Measurements from ENCODE around the gene PAX3. TPM values are rescaled to one million over a fixed set of nuclear protein-coding genes. Genes with fewer than 3 reads are reported as not detected.

PAX3 gene
- polyA plus RNA-seq, 4 donors: 0.06 TPM; not detected in 3

- FAIRE-seq (no peak), DNase-seq (peak; percentile 1 to 6)
- Histone ChIP-seq H3K9me3 (ENCODE audit: control insufficient read depth in 2 of 2, insufficient read depth in 1 of 2, low read depth in 1 of 2, low read length in 1 of 2) (no peaks in the 10 kb centered on the region), H3K27me3 (ENCODE audit: control insufficient read depth in 3 of 3, insufficient read depth in 3 of 3, low read length in 3 of 3) (peaks cover 2 to 30% (median 11%) of the 10 kb centered on the region in 3 donors), H3K36me3 (ENCODE audit: control insufficient read depth in 3 of 3, insufficient read depth in 2 of 3, low read depth in 1 of 3, low read length in 3 of 3) (no peaks in the 10 kb centered on the region), H3K4me3 (ENCODE audit: low read depth in 1 of 3, low read length in 3 of 3) (no peak overlapping the region), H3K27ac (ENCODE audit: low read depth in 1 of 3, low read length in 2 of 3) (no peak overlapping the region), H3K4me1 (ENCODE audit: control insufficient read depth in 3 of 3, insufficient read depth in 2 of 3, low read depth in 1 of 3, low read length in 2 of 3) (no peaks in the 10 kb centered on the region)
- 5 to 9% (median 6%) methylated on average over 15 of the region's 15 CpGs for WGBS, 3 donors
These were observed 58.7 kb downstream of the PAX3 start for GRCh38 chr2:222239945-222240675.

- Histone ChIP-seq H3K4me1 (ENCODE audit: control insufficient read depth in 3 of 3, insufficient read depth in 2 of 3, low read depth in 1 of 3, low read length in 2 of 3) (no peaks in the 10 kb centered on the region), H3K4me3 (ENCODE audit: low read depth in 1 of 3, low read length in 3 of 3) (no peak overlapping the region), H3K9me3 (ENCODE audit: control insufficient read depth in 2 of 2, insufficient read depth in 1 of 2, low read depth in 1 of 2, low read length in 1 of 2) (no peaks in the 10 kb centered on the region), H3K27me3 (ENCODE audit: control insufficient read depth in 3 of 3, insufficient read depth in 3 of 3, low read length in 3 of 3) (peaks cover 2 to 30% (median 11%) of the 10 kb centered on the region in 3 donors), H3K27ac (ENCODE audit: low read depth in 1 of 3, low read length in 2 of 3) (no peak overlapping the region), H3K36me3 (ENCODE audit: control insufficient read depth in 3 of 3, insufficient read depth in 2 of 3, low read depth in 1 of 3, low read length in 3 of 3) (no peaks in the 10 kb centered on the region)
- FAIRE-seq: no peak
- 47 to 54% (median 51%) methylated on average over 4 of the region's 4 CpGs for WGBS, 3 donors
- DNase-seq: no peak
These were observed 59.7 kb downstream of the PAX3 start for GRCh38 chr2:222239091-222239490.

DNA sequence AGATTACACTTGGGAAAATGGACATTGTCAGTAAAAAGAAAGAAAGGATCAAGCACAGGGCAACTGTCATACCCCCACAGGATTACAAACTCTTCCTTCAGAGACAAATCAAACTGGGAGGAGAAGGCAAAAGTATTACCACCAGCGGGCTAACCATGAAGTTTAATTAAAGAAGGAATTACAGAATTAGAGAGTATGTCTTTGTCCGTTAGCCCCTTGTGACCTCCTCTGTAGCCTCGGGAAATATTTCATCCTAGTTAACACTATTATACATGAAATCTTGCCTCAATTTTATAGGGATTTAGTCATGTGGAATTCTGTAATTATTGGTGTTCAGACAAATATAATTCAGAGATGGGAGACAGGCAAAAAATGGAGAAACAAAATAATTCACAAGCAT lies 60.7 kb downstream of the PAX3 start:
- H3K27me3 ChIP-seq (ENCODE audit: control insufficient read depth in 3 of 3, insufficient read depth in 3 of 3, low read length in 3 of 3): peaks cover 2 to 30% (median 11%) of the 10 kb centered on the region in 3 donors
- 72 to 81% (median 73%) methylated on average over 3 of the region's 3 CpGs for WGBS, 3 donors

DNA sequence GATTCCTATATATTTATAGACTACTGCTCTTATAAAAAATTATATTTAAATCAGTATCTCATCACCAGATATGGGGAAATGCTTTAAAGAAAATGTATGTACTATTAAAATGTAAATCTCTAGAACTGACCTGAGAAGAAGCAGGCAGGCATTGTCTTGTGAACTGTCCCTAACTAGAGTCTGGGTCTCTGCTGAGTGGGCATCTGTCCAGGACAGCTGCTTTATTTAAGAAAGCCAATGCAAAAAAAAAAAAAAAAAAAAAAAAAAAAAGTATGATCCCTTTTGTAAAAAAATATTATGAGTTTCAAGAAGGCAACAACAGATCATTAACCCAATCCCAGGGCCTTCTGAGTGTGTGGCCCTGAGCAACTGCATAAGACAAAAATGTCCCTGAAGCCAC lies 66.0 kb downstream of the PAX3 start:
- DNase-seq: no peak
- Histone ChIP-seq H3K9me3 (ENCODE audit: control insufficient read depth in 2 of 2, insufficient read depth in 1 of 2, low read depth in 1 of 2, low read length in 1 of 2) (no peaks in the 10 kb centered on the region), H3K4me3 (ENCODE audit: low read depth in 1 of 3, low read length in 3 of 3) (no peak overlapping the region), H3K27ac (ENCODE audit: low read depth in 1 of 3, low read length in 2 of 3) (no peak overlapping the region), H3K27me3 (ENCODE audit: control insufficient read depth in 3 of 3, insufficient read depth in 3 of 3, low read length in 3 of 3) (no peaks in the 10 kb centered on the region), H3K4me1 (ENCODE audit: control insufficient read depth in 3 of 3, insufficient read depth in 2 of 3, low read depth in 1 of 3, low read length in 2 of 3) (no peaks in the 10 kb centered on the region), H3K36me3 (ENCODE audit: control insufficient read depth in 3 of 3, insufficient read depth in 2 of 3, low read depth in 1 of 3, low read length in 3 of 3) (no peaks in the 10 kb centered on the region)
- FAIRE-seq: no peak

More for the DNA sequence above, 60.7 kb downstream of the PAX3 start:
- H3K9me3 ChIP-seq (ENCODE audit: control insufficient read depth in 2 of 2, insufficient read depth in 1 of 2, low read depth in 1 of 2, low read length in 1 of 2): no peaks in the 10 kb centered on the region
- H3K27ac ChIP-seq (ENCODE audit: low read depth in 1 of 3, low read length in 2 of 3): no peak overlapping the region
- H3K4me3 ChIP-seq (ENCODE audit: low read depth in 1 of 3, low read length in 3 of 3): no peak overlapping the region
- DNase-seq (no peak), FAIRE-seq (no peak)
- no peaks in the 10 kb centered on the region for H3K4me1 ChIP-seq (ENCODE audit: control insufficient read depth in 3 of 3, insufficient read depth in 2 of 3, low read depth in 1 of 3, low read length in 2 of 3)
- H3K36me3 ChIP-seq (ENCODE audit: control insufficient read depth in 3 of 3, insufficient read depth in 2 of 3, low read depth in 1 of 3, low read length in 3 of 3): no peaks in the 10 kb centered on the region

GRCh38 chr2:222232372-222232771 lies 66.4 kb downstream of the PAX3 start:
- Histone ChIP-seq H3K27me3 (ENCODE audit: control insufficient read depth in 3 of 3, insufficient read depth in 3 of 3, low read length in 3 of 3) (no peaks in the 10 kb centered on the region), H3K4me3 (ENCODE audit: low read depth in 1 of 3, low read length in 3 of 3) (no peak overlapping the region), H3K9me3 (ENCODE audit: control insufficient read depth in 2 of 2, insufficient read depth in 1 of 2, low read depth in 1 of 2, low read length in 1 of 2) (no peaks in the 10 kb centered on the region), H3K27ac (ENCODE audit: low read depth in 1 of 3, low read length in 2 of 3) (no peak overlapping the region), H3K36me3 (ENCODE audit: control insufficient read depth in 3 of 3, insufficient read depth in 2 of 3, low read depth in 1 of 3, low read length in 3 of 3) (no peaks in the 10 kb centered on the region), H3K4me1 (ENCODE audit: control insufficient read depth in 3 of 3, insufficient read depth in 2 of 3, low read depth in 1 of 3, low read length in 2 of 3) (no peaks in the 10 kb centered on the region)
- FAIRE-seq (no peak), DNase-seq (no peak)
- 77 to 85% (median 79%) methylated on average over 3 of the region's 3 CpGs for WGBS, 3 donors

DNA sequence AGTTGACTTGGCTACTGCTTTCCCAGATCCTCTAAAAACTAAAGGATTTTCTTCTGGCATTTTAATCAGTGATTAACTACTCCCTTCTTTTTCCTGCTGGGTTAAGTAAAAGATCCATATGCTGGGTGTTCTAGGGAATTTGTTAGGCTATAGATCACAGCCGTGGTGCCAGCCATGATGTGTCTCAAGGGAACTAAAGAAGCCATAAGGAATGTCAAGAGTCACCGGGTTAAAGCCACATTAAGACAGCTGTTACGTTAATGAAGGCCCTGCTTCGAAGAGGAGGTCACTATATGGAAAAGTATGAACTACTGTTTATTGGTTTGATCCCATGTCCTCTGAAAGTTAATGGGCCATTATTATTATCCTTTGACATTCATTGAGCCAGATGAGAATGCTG lies 70.7 kb downstream of the PAX3 start:
- Histone ChIP-seq H3K9me3 (ENCODE audit: control insufficient read depth in 2 of 2, insufficient read depth in 1 of 2, low read depth in 1 of 2, low read length in 1 of 2) (no peaks in the 10 kb centered on the region), H3K27ac (ENCODE audit: low read depth in 1 of 3, low read length in 2 of 3) (no peak overlapping the region), H3K4me1 (ENCODE audit: control insufficient read depth in 3 of 3, insufficient read depth in 2 of 3, low read depth in 1 of 3, low read length in 2 of 3) (no peaks in the 10 kb centered on the region), H3K36me3 (ENCODE audit: control insufficient read depth in 3 of 3, insufficient read depth in 2 of 3, low read depth in 1 of 3, low read length in 3 of 3) (no peaks in the 10 kb centered on the region), H3K4me3 (ENCODE audit: low read depth in 1 of 3, low read length in 3 of 3) (no peak overlapping the region), H3K27me3 (ENCODE audit: control insufficient read depth in 3 of 3, insufficient read depth in 3 of 3, low read length in 3 of 3) (no peaks in the 10 kb centered on the region)
- 55 to 72% (median 64%) methylated on average over 4 of the region's 4 CpGs for WGBS, 3 donors
- DNase-seq (no peak), FAIRE-seq (no peak)

DNA sequence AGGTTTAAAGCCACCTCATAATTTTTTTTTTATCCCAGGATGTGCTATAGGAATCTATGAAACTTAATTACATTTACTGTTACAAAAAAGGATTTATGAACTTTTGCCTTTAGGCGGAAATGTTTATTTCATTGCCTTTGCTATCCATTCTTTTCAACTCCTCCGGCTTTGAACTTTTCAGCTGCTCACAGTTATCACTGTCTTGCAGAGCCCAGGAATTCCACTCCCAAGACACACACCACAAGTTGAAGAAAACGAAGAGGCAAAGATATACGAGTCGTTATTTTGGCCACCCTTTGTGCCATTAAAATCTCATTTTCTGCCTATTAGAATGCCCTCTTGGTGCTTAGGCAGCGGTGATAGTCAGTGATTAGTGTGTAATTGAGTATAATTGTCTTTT lies 80.0 kb downstream of the PAX3 start:
- H3K4me1 ChIP-seq (ENCODE audit: control insufficient read depth in 3 of 3, insufficient read depth in 2 of 3, low read depth in 1 of 3, low read length in 2 of 3): no peaks in the 10 kb centered on the region
- no peak for FAIRE-seq
- H3K36me3 ChIP-seq (ENCODE audit: control insufficient read depth in 3 of 3, insufficient read depth in 2 of 3, low read depth in 1 of 3, low read length in 3 of 3): no peaks in the 10 kb centered on the region
- 41 to 47% (median 44%) methylated on average over 6 of the region's 6 CpGs for WGBS, 3 donors
- no peaks in the 10 kb centered on the region for H3K27me3 ChIP-seq (ENCODE audit: control insufficient read depth in 3 of 3, insufficient read depth in 3 of 3, low read length in 3 of 3)
- no peak overlapping the region for H3K4me3 ChIP-seq (ENCODE audit: low read depth in 1 of 3, low read length in 3 of 3)
- H3K9me3 ChIP-seq (ENCODE audit: control insufficient read depth in 2 of 2, insufficient read depth in 1 of 2, low read depth in 1 of 2, low read length in 1 of 2): no peaks in the 10 kb centered on the region
- H3K27ac ChIP-seq (ENCODE audit: low read depth in 1 of 3, low read length in 2 of 3): no peak overlapping the region
- no peak for DNase-seq

- FAIRE-seq: no peak
- no peak for DNase-seq
- no peaks in the 10 kb centered on the region for H3K36me3 ChIP-seq (ENCODE audit: control insufficient read depth in 3 of 3, insufficient read depth in 2 of 3, low read depth in 1 of 3, low read length in 3 of 3)
- no peak overlapping the region for H3K27ac ChIP-seq (ENCODE audit: low read depth in 1 of 3, low read length in 2 of 3)
- no peak overlapping the region for H3K4me3 ChIP-seq (ENCODE audit: low read depth in 1 of 3, low read length in 3 of 3)
- H3K27me3 ChIP-seq (ENCODE audit: control insufficient read depth in 3 of 3, insufficient read depth in 3 of 3, low read length in 3 of 3): peaks cover 0 to 2% (median 0%) of the 10 kb centered on the region in 3 donors
- H3K4me1 ChIP-seq (ENCODE audit: control insufficient read depth in 3 of 3, insufficient read depth in 2 of 3, low read depth in 1 of 3, low read length in 2 of 3): no peaks in the 10 kb centered on the region
- H3K9me3 ChIP-seq (ENCODE audit: control insufficient read depth in 2 of 2, insufficient read depth in 1 of 2, low read depth in 1 of 2, low read length in 1 of 2): no peaks in the 10 kb centered on the region
- WGBS, 3 donors: 41 to 46% (median 45%) methylated on average over 1 of the region's 1 CpG
These were observed 81.1 kb downstream of the PAX3 start for GRCh38 chr2:222217712-222218111.

GRCh38 chr2:222214885-222215284 lies 83.9 kb downstream of the PAX3 start:
- no peak for DNase-seq
- no peak for FAIRE-seq
- no peaks in the 10 kb centered on the region for H3K36me3 ChIP-seq (ENCODE audit: control insufficient read depth in 3 of 3, insufficient read depth in 2 of 3, low read depth in 1 of 3, low read length in 3 of 3)

More at GRCh38 chr2:222214885-222215284, 83.9 kb downstream of the PAX3 start:
- Histone ChIP-seq H3K4me3 (ENCODE audit: low read depth in 1 of 3, low read length in 3 of 3) (no peak overlapping the region), H3K9me3 (ENCODE audit: control insufficient read depth in 2 of 2, insufficient read depth in 1 of 2, low read depth in 1 of 2, low read length in 1 of 2) (no peaks in the 10 kb centered on the region), H3K27ac (ENCODE audit: low read depth in 1 of 3, low read length in 2 of 3) (no peak overlapping the region), H3K27me3 (ENCODE audit: control insufficient read depth in 3 of 3, insufficient read depth in 3 of 3, low read length in 3 of 3) (peaks cover 0 to 2% (median 2%) of the 10 kb centered on the region in 3 donors), H3K4me1 (ENCODE audit: control insufficient read depth in 3 of 3, insufficient read depth in 2 of 3, low read depth in 1 of 3, low read length in 2 of 3) (no peaks in the 10 kb centered on the region)
- WGBS, 3 donors: 41 to 49% (median 43%) methylated on average over 1 of the region's 1 CpG
